ENCODE measurements around the gene PYCARD.
"Not testable (repeated sequence)": the region's sequence is repeated elsewhere in the genome, so short reads cannot be mapped to it uniquely, and the experiment has no call there.

Gene PYCARD

DNA sequence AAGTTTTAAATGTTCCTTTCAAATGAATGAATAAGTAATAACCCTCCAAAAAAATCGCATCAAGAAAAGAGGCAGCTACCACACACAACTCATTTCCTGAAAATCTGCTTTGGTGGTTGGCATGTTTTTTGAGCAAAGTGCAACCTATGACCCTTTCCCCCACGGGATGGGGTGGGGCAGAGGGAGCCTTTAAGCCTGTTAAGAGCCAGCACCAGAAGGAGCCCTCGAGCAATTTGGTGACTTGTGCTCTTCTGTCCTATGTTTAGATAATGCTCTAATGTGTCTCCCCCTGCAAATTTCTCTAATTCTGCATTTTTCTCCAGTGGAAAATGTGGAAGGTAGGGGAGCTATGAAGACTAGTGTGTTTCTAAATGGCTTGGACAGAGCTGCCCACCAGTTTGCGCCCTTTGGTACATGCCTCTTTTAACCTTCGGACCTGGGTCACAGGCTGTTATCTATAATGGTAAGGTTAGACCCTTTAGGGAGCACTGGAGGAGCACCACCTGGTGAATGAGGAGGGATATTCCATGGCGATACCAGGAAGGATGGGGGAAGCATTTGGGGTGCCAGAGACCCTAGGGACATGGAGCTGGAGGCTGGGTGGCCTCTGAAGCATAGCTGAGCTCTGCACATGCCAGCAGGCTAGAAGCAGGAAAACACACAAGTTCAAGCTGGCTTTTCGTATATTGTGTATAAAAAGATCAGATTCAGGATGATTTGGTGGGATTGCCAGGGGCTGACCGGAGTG lies 1.6 kb downstream of the PYCARD start:
- Histone ChIP-seq H3K27me3 (no peaks in the 10 kb centered on the region), H3K36me3 (peaks cover 2 to 27% (median 9%) of the 10 kb centered on the region in 3 donors), H3K27ac (no peak overlapping the region), H3K9me3 (no peaks in the 10 kb centered on the region), H3K4me3 (no peak overlapping the region), H3K4me1 (peaks cover 0 to 22% (median 17%) of the 10 kb centered on the region in 4 donors)
- DNase-seq, result no peak
- no peak for TF ChIP-seq CTCF (IDR thresholded peaks at IDR 0.05)
- intact Hi-C loops (cut with DNase I; ENCODE audit: low total_unique reads), result no loop called here

DNA sequence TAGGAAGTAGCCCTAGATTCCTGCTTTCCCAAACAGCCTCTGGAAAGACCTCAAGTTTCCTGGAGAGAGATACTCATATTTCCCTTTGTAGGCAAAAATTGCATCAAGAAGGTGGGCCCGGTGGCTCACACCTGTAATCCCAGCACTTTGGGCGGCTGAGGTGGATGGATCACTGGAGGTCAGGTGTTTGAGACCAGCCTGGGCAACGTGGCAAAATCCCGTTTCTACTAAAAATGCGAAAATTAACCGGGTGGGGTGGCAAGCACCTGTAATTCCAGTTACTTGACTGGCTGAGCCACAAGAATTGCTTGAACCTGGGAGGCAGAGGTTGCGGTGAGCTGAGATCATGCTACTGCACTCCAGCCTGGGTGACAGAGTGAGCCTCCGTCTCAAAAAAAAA lies 2.4 kb downstream of the PYCARD start:
- DNase-seq; H3K9me3 ChIP-seq; H3K4me3 ChIP-seq; intact Hi-C loops (cut with DNase I; ENCODE audit: low total_unique reads); H3K27ac ChIP-seq; H3K27me3 ChIP-seq: not testable (repeated sequence)
- peaks cover 11 to 36% (median 18%) of the 10 kb centered on the region in 3 donors for H3K36me3 ChIP-seq
- H3K4me1 ChIP-seq, result peaks cover 0 to 22% (median 17%) of the 10 kb centered on the region in 4 donors

DNA sequence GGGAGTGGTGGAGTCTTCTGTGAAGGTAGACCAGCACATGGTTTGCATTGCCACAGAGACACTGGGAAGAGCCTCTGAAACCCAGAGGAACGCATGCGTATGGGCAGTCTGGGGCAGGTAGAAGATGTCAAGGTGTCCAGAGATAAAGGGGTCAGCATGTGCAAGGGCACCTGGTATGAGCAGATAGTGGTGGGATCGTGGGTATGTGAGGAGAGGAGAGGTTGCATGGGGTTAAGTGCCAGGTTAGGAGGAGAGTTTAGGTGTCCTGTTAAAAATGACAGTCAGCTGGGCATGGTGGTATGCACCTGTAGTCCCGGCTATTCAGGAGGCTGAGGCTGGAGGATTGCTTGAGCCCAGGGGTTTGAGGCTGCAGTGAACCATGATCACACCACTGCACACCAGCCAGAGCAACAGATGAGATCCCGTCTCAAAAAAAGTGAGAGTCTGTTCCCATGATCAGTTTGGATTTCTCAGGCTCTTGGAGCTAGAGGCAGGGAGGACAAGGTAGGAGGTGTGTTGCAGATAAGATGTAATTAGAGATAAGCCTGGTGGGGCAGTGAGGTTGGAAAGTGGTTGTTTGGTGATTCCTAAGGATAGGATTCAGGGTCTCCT lies 3.0 kb downstream of the PYCARD start:
- Histone ChIP-seq H3K9me3 (no peaks in the 10 kb centered on the region), H3K27ac (no peak overlapping the region), H3K4me1 (peaks cover 0 to 22% (median 17%) of the 10 kb centered on the region in 4 donors), H3K36me3 (peaks cover 16 to 42% (median 24%) of the 10 kb centered on the region in 3 donors), H3K27me3 (no peaks in the 10 kb centered on the region), H3K4me3 (no peak overlapping the region)
- no peak for DNase-seq
- no peak for TF ChIP-seq CTCF (IDR thresholded peaks at IDR 0.05)
- intact Hi-C loops (cut with DNase I; ENCODE audit: low total_unique reads), result no loop called here

DNA sequence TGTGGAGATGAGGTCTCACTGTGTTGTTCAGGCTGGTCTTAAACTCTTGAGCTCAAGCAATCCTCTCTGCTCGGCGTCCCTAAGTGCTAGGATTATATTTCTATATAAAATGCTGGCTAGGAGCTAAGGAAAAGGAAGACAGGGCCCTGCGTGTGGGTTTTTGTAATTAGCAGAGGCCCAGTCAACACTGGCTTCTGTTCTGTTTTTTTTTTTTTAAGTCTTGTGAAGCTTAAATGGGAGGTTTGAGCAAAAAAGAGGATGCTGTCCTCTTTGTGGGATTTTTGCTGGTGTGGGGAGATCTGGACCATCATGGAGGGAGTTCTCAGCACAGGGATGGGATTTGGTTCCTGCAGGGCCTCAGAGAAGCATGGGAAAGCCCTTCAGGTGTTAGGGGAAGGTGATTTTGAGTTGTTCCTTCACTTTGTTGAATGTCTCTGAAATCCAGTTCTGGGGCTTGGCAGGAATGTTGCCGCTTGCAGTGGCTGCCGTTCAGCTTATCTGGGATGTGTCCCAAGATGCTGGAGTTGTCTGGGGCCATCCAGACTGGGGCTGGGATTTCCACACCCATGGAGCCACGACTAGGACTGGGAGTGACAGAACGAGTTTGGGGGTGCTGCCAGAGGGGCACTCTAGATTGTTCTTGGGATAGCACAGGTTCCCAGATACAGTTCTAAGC lies 4.2 kb downstream of the PYCARD start:
- no peak for TF ChIP-seq CTCF (IDR thresholded peaks at IDR 0.05)
- no peak for DNase-seq
- Histone ChIP-seq H3K4me3 (no peak overlapping the region), H3K27ac (no peak overlapping the region), H3K4me1 (peaks cover 0 to 22% (median 17%) of the 10 kb centered on the region in 4 donors), H3K27me3 (no peaks in the 10 kb centered on the region), H3K9me3 (no peaks in the 10 kb centered on the region), H3K36me3 (peaks cover 28 to 54% (median 36%) of the 10 kb centered on the region in 3 donors)
- intact Hi-C loops (cut with DNase I; ENCODE audit: low total_unique reads), result no loop called here

DNA sequence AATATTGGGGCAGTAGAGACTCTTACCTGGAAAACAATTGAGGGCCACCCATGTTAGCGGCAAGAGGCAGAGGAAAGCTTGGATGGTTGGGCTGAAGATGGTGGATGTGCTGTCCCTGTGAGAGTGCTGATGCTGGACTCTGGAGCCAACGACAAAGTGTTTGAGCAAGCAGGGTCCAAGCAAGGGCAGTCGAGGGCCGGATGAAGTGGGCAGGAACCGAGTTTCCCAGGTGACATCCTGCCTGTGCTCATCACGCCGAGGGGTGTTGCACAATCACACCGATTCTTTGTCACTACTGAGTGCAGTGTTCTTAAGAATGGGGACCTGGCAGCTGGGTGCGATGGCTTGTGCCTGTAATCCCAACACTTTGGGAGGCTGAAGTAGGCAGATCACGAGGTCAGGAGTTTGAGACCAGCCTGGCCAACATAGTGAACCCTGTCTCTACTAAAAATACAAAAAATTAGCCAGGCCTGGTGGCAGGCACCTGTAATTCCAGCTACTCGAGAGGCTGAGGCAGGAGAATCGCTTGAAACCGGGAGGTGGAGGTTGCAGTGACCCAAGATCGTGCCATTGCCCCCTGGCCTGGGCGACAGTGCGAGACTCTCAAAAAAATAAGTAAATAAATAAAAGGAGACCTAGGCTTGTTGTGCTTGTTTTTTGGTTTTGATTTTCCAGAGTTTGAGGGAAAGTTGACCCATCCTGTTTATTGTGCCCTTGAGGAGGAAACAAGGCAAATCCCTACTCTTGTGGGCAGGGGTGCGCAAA lies 6.1 kb downstream of the PYCARD start:
- H3K36me3 ChIP-seq, result peaks cover 46 to 72% (median 54%) of the 10 kb centered on the region in 3 donors
- peaks cover 0 to 5% (median 2%) of the 10 kb centered on the region in 4 donors for H3K4me1 ChIP-seq
- DNase-seq, result no peak
- H3K9me3 ChIP-seq, result no peaks in the 10 kb centered on the region
- no peak overlapping the region for H3K4me3 ChIP-seq
- intact Hi-C loops (cut with DNase I; ENCODE audit: low total_unique reads), result no loop called here
- TF ChIP-seq CTCF (IDR thresholded peaks at IDR 0.05), result no peak
- no peaks in the 10 kb centered on the region for H3K27me3 ChIP-seq
- H3K27ac ChIP-seq, result no peak overlapping the region

DNA sequence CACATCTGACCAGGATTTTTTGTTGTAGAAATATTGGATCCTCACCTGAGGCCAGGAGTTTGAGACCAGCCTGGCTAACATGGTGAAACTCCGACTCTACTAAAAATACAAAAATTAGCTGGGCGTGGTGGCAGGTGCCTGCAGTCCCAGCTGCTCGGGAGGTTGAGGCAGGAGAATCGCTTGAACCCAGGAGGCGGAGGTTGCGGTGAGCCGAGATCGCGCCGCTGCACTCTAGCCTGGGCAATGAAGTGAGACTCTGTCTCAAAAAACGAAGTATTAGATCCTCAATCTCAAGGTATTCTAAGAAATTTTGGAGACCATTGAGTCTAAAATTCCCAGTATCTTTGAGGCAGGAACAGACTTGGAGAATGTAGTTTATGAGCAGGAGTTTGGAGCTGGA lies 6.7 kb downstream of the PYCARD start:
- DNase-seq; H3K9me3 ChIP-seq; H3K4me1 ChIP-seq; H3K27ac ChIP-seq; H3K4me3 ChIP-seq; H3K27me3 ChIP-seq; intact Hi-C loops (cut with DNase I; ENCODE audit: low total_unique reads): not testable (repeated sequence)
- H3K36me3 ChIP-seq, result peaks cover 52 to 79% (median 61%) of the 10 kb centered on the region in 3 donors
